Measurements from ENCODE around the gene ZNF316. TPM values are rescaled to one million over a fixed set of nuclear protein-coding genes. Genes with fewer than 3 reads are reported as not detected.
A peak's percentile ranks its signal among the peaks of the same experiment; 100 is the strongest.

ZNF316 gene
- total RNA-seq, 1 donor from 2014 or later = 60.3 TPM

DNA sequence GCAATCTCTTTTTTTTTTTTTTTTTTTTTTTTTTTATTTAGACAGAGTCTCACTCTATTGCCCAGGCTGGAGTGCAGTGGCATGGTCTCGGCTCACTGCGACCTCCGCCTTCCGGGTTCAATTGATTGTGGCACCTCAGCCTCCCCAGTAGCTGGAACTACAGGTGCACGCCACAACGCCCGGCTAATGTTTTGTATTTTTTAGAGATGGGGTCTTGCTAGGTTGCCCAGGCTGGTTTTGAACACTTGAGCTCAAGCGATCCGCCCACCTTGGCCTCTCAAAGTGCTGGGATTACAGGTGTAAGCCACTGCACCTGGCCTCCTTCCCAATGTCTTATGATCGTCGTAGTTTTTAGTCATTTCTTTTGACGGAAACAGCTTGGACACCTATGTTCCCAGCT, 28.3 kb upstream of the ZNF316 start:
- Histone ChIP-seq H3K4me1 (no peaks in the 10 kb centered on the region), H3K27ac (no peak overlapping the region), H3K4me3 (no peak overlapping the region), H3K27me3 (no peaks in the 10 kb centered on the region), H3K9me3 (no peaks in the 10 kb centered on the region), H3K36me3 (peaks cover 9 to 56% of the 10 kb centered on the region in 2 donors)
- DNase-seq (ENCODE audit: low spot score in 2 of 2) = no peak
- TF ChIP-seq, protein P1, sequence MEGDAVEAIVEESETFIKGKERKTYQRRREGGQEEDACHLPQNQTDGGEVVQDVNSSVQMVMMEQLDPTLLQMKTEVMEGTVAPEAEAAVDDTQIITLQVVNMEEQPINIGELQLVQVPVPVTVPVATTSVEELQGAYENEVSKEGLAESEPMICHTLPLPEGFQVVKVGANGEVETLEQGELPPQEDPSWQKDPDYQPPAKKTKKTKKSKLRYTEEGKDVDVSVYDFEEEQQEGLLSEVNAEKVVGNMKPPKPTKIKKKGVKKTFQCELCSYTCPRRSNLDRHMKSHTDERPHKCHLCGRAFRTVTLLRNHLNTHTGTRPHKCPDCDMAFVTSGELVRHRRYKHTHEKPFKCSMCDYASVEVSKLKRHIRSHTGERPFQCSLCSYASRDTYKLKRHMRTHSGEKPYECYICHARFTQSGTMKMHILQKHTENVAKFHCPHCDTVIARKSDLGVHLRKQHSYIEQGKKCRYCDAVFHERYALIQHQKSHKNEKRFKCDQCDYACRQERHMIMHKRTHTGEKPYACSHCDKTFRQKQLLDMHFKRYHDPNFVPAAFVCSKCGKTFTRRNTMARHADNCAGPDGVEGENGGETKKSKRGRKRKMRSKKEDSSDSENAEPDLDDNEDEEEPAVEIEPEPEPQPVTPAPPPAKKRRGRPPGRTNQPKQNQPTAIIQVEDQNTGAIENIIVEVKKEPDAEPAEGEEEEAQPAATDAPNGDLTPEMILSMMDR (IDR thresholded peaks at IDR 0.05) = no peak
- intact Hi-C loops (cut with DNase I) = no loop called here

DNA sequence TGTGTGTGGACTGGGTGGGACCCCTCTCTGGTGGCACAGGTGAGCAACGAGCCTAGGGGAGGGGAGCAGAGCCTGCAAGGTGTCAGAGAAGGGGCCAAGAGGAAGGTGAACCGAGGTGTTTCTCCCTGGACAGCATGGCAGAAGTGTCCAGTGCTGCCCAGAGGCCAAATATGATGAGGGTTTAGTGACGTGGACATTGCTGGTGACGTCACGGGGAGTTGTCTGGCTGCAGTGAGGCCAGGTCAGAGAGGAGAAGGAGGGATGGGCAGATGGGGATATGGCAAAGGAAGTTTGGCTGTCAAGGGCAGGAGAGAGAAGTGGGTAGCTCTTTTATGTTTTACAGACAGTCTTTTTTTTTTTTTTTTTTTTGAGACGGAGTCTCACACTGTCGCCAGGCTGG, 24.3 kb upstream of the ZNF316 start:
- H3K4me1 ChIP-seq = peaks cover 3 to 12% of the 10 kb centered on the region in 2 donors
- DNase-seq (ENCODE audit: low spot score in 2 of 2) = no peak
- H3K27me3 ChIP-seq = no peaks in the 10 kb centered on the region
- H3K27ac ChIP-seq = no peak overlapping the region
- TF ChIP-seq, protein P1 (IDR thresholded peaks at IDR 0.05) = no peak
- H3K9me3 ChIP-seq = no peaks in the 10 kb centered on the region
- intact Hi-C loops (cut with DNase I) = no loop called here
- H3K36me3 ChIP-seq = peaks cover 10 to 21% of the 10 kb centered on the region in 2 donors
- no peak overlapping the region for H3K4me3 ChIP-seq

DNA sequence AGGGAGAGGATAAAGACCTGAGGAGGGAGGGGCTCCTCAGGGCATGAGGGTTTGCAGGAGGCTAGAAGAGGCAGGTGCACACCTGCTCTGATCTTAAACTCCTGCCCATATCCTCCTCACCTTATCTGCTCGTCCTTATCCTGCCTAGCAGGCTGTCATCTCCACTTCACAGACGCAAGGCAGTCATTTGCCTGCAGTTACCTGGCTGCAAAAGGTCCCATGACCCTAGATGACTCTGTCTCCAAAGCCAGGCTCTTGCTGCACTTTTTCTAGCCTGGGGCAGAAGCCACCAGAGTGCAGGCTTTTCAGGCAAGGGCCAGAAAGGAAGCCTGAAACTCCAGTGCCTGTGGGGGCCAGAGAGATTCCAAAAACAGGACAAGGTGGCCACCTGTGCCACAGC, 23.4 kb upstream of the ZNF316 start:
- peaks cover 3 to 12% of the 10 kb centered on the region in 2 donors for H3K4me1 ChIP-seq
- H3K4me3 ChIP-seq = no peak overlapping the region
- no peaks in the 10 kb centered on the region for H3K27me3 ChIP-seq
- no peaks in the 10 kb centered on the region for H3K9me3 ChIP-seq
- no peak for DNase-seq (ENCODE audit: low spot score in 2 of 2)
- peaks cover 4 to 13% of the 10 kb centered on the region in 2 donors for H3K36me3 ChIP-seq
- TF ChIP-seq, protein P1 (IDR thresholded peaks at IDR 0.05) = no peak
- intact Hi-C loops (cut with DNase I) = no loop called here
- H3K27ac ChIP-seq = no peak overlapping the region

DNA sequence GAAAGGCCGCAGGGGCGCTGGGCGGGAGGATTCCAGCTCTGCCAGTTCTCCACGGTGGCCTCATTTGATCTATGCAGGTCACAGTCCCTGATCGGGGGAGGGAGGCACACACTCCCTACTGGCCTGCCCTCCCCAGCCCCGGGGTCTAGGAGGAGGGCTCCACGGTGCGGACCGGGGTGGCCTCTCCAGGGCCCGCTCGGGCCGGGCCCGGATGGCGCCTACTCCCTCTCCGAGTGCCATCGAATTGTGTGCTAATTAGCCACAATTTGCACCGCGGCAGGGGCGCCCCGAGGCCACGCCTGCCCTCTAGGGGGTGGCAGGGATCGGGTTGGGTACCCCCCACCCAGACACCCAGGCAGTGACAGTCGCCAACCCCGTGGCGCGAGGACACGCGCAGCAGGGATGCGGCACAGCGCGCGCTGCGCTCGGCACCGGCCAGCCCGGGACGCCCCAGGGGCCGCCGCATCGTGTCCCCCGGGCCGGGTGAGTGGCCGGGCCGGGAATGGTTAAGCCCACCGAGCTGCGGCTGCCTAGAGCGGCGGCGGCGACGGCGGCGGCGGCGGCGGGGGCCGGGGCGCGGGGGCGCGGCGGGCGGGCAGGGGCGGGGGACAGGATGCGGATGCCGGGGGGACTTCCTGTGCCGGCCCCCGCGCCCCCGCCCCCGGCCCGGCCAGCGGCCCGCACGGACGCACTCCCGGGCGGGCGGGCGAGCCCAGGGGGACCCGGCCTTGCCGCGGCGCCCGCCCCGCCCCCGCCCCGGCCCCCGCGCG, 22.0 kb upstream of the ZNF316 start, which contains the start of gene ZNF853:
ZNF853 (plus strand) TSS at position 658 of the 770 bp plus-strand sequence. CDS start 565 bp downstream, outside the sequence.
- Histone ChIP-seq H3K9me3 (no peaks in the 10 kb centered on the region), H3K27me3 (no peaks in the 10 kb centered on the region), H3K27ac (peak within 1 kb of the TSS; percentile 53 to 69), H3K4me3 (peak within 1 kb of the TSS; percentile 65 to 77), H3K4me1 (peaks cover 3 to 12% of the 10 kb centered on the region in 2 donors), H3K36me3 (peaks cover 4 to 5% of the 10 kb centered on the region in 2 donors)
- no peak for DNase-seq (ENCODE audit: low spot score in 2 of 2)
- intact Hi-C loops (cut with DNase I) = no loop called here
- TF ChIP-seq, protein P1 (IDR thresholded peaks at IDR 0.05) = no peak

DNA sequence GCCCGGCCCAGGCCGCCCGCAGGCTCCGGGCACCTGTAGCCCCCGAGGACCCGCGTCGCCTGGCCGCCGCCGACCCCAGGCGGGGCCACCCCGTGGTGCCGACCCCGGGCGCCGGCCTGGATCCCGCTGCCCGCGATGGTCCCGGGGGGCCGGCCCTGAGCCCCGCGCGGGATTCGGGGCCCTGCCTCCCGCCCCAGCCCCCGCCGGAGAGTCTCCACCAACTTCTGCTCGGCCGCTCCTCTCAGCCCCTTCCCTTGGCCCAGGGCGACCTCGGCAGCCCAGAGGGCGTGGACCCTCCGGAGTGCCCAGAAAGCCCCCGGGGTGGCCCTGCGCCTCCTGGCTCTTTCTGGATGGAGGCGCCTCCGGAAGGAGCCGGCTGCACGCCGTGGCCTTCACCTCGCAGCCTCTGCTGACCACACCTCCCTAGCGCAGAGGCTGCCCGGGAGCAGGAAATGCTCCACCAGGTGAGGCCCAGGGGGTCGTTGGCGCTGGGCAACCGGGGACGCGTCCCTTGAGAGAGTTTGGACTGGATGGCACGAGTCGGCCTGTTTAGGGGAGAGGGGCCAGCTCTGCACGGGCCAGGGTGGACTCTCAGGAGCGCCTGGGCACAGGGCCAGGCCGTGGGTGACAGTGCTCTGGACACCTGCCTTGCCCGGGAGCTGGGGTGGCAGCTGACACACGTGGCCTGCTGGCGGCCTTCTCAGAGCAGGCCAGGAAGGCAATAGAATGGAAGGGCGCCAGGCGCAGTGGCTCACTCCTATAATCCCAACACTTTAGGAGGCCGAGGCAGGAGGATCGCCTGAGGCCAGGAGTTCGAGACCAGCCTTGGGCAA, 21.2 kb upstream of the ZNF316 start:
- H3K9me3 ChIP-seq = no peaks in the 10 kb centered on the region
- intact Hi-C loops (cut with DNase I) = no loop called here
- H3K27ac ChIP-seq = peak overlapping the region in 1 of 2 donors; percentile 6
- no peak for DNase-seq (ENCODE audit: low spot score in 2 of 2)
- peak overlapping the region; percentile 63 to 70 for H3K4me3 ChIP-seq
- H3K4me1 ChIP-seq = peaks cover 3 to 12% of the 10 kb centered on the region in 2 donors
- no peaks in the 10 kb centered on the region for H3K27me3 ChIP-seq
- H3K36me3 ChIP-seq = peaks cover 4 to 8% of the 10 kb centered on the region in 2 donors
- TF ChIP-seq, protein P1 (IDR thresholded peaks at IDR 0.05) = no peak
